SK-MEL-5 (cell line): ENCODE data around the gene CAPN7. TPM values are rescaled to one million over a fixed set of nuclear protein-coding genes. Genes with fewer than 3 reads are reported as not detected.
A peak's percentile ranks its signal among the peaks of the same experiment; 100 is the strongest.

Experiments
- DNase-seq: peaks from one replicate; pipeline ENCODE4 v3.0.0-alpha.2; 2016; ENCODE audit warnings: low read depth, low spot score
- in situ Hi-C: cut with HindIII; loops from 2 replicates; pipeline ENCODE4 v1.10.0; 2016; ENCODE audit warnings: low sequenced_read_pairs, high pct_unique_total_duplicates, low pct_unique_long_range_greater_than_20kb
- total RNA-seq: library from RNA; depleted of rRNA; stranded (reverse); fragments of >200 nt; shearing (Covaris generic); gene quantifications from 2 replicates; pipeline ENCODE4 v1.2.3, GENCODE V29; 2014

Gene CAPN7
- total RNA-seq, 1 experiment from 2014 or later: 36.0 TPM

GRCh38 chr3:15281817-15282216, 75.8 kb downstream of the CAPN7 start:
- peak; percentile 36 for DNase-seq
- in situ Hi-C loops: no loop called here

GRCh38 chr3:15283702-15284101, 77.7 kb downstream of the CAPN7 start:
- in situ Hi-C loops: no loop called here
- no peak for DNase-seq

- DNase-seq: peak; percentile 63
- in situ Hi-C loops: no loop called here
These were observed 78.3 kb downstream of the CAPN7 start for GRCh38 chr3:15284121-15284889.

- in situ Hi-C loops: no loop called here
- DNase-seq: no peak
These were observed 80.0 kb downstream of the CAPN7 start for GRCh38 chr3:15286022-15286421.

GRCh38 chr3:15287565-15288330, 81.7 kb downstream of the CAPN7 start:
- in situ Hi-C loops: no loop called here
- DNase-seq: peak; percentile 46

- in situ Hi-C loops: no loop called here
- no peak for DNase-seq
These were observed 82.4 kb downstream of the CAPN7 start for GRCh38 chr3:15288331-15289035.

- DNase-seq: peak; percentile 57
- in situ Hi-C loops: no loop called here
These were observed 83.6 kb downstream of the CAPN7 start for GRCh38 chr3:15289661-15290060.

- DNase-seq: no peak
- in situ Hi-C loops: no loop called here
These were observed 84.7 kb downstream of the CAPN7 start for GRCh38 chr3:15290736-15291135.

- no peak for DNase-seq
- in situ Hi-C loops: no loop called here
These were observed 85.8 kb downstream of the CAPN7 start for GRCh38 chr3:15291589-15292541.

- in situ Hi-C loops: no loop called here
These were observed 86.9 kb downstream of the CAPN7 start for GRCh38 chr3:15292765-15293522.

GRCh38 chr3:15294929-15295328, 88.9 kb downstream of the CAPN7 start:
- no peak for DNase-seq
- in situ Hi-C loops: no loop called here

More at GRCh38 chr3:15292765-15293522, 86.9 kb downstream of the CAPN7 start:
- peak; percentile 85 for DNase-seq

- in situ Hi-C loops: no loop called here
These were observed 89.5 kb downstream of the CAPN7 start for GRCh38 chr3:15295506-15295905.

GRCh38 chr3:15297608-15298350, 91.7 kb downstream of the CAPN7 start:
- in situ Hi-C loops: no loop called here
- DNase-seq: no peak

More at GRCh38 chr3:15295506-15295905, 89.5 kb downstream of the CAPN7 start:
- DNase-seq: no peak

- DNase-seq: no peak
- in situ Hi-C loops: no loop called here
These were observed 92.5 kb downstream of the CAPN7 start for GRCh38 chr3:15298504-15298903.

- in situ Hi-C loops: no loop called here
- no peak for DNase-seq
These were observed 93.0 kb downstream of the CAPN7 start for GRCh38 chr3:15299036-15299435.
